ENCODE results near the gene C10orf53. TPM values are rescaled to one million over a fixed set of nuclear protein-coding genes. Genes with fewer than 3 reads are reported as not detected.

C10orf53 gene
- total RNA-seq, 1 experiment from 2014 or later: not detected

DNA sequence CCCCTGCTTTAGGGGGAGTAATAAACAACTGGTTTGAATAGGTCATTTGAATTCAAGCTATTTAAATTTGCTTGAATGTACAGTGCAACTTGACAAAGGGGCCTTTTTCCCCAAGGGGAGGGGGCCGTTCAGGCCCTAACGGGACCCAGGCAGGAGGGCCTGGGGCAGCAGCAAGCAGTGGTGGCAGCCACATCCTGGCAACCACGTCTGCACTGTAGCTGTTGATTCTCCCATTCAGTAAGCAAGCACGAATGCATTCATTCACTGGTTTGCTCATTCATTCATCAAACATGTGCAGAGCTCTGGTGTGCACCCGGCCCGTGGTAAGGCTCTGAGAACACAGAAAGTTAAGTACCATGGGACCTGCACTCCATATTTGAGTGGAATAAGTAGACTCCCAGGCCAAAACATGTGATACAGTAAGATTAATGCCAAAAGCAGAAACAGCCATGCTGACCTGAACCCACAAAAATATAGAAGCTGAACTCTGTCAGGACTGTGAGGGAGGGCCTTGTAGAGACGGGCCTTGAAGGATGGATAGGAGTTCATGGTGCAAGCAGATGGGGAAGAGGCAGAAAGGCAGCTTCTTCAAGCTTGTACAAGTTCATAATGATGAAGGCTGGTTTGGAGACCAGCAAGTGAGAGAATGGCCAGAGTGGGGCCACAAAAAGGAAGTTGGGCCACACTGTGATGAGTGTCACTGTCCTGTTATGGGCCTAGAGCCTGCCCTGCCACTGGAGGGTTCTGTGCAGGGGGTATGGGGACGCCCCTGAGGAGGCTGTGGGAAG is 29.3 kb upstream of the C10orf53 start:
- H3K27me3 ChIP-seq (ENCODE audit: low read length): peaks cover 96% of the 10 kb centered on the region
- ATAC-seq (no peak), DNase-seq (no peak)
- no TSS peak for BruUV-seq (replicated peaks)
- intact Hi-C loops (cut with micrococcal nuclease): no loop called here
- CTCF ChIA-PET: no interaction called here
- H3K27ac ChIP-seq (ENCODE audit: low read length): no peak overlapping the region
- TF ChIP-seq, protein P1, sequence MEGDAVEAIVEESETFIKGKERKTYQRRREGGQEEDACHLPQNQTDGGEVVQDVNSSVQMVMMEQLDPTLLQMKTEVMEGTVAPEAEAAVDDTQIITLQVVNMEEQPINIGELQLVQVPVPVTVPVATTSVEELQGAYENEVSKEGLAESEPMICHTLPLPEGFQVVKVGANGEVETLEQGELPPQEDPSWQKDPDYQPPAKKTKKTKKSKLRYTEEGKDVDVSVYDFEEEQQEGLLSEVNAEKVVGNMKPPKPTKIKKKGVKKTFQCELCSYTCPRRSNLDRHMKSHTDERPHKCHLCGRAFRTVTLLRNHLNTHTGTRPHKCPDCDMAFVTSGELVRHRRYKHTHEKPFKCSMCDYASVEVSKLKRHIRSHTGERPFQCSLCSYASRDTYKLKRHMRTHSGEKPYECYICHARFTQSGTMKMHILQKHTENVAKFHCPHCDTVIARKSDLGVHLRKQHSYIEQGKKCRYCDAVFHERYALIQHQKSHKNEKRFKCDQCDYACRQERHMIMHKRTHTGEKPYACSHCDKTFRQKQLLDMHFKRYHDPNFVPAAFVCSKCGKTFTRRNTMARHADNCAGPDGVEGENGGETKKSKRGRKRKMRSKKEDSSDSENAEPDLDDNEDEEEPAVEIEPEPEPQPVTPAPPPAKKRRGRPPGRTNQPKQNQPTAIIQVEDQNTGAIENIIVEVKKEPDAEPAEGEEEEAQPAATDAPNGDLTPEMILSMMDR (conservative IDR thresholded peaks at IDR 0.05; ENCODE audit: low read depth, low read length): no peak
- TF ChIP-seq EZH2 (IDR thresholded peaks at IDR 0.05; ENCODE audit: low read length, unreplicated experiment) (no peak), EZH2phosphoT487 (IDR thresholded peaks at IDR 0.05; ENCODE audit: borderline replicate concordance, low read length) (no peak)
- no peaks in the 10 kb centered on the region for H3F3A ChIP-seq (ENCODE audit: low read length, unreplicated experiment)
- no peak overlapping the region for H3K9ac ChIP-seq (ENCODE audit: low read length)
- H3K4me3 ChIP-seq (ENCODE audit: low read length): no peak overlapping the region
- no peak overlapping the region for H2AFZ ChIP-seq (ENCODE audit: low read length)
- H3K9me2 ChIP-seq (replicated peaks; ENCODE audit: low read length): no peaks in the 10 kb centered on the region
- H3K36me3 ChIP-seq (ENCODE audit: low read depth, low read length): no peaks in the 10 kb centered on the region
- H3K79me2 ChIP-seq (ENCODE audit: low read length): no peaks in the 10 kb centered on the region
- H4K20me1 ChIP-seq (ENCODE audit: low read length): no peaks in the 10 kb centered on the region
- POLR2A ChIA-PET (ENCODE audit: unreplicated experiment): no interaction called here
- no peaks in the 10 kb centered on the region for H3K4me1 ChIP-seq (ENCODE audit: insufficient read depth, low read length)
- H3K4me2 ChIP-seq (ENCODE audit: low read length): no peak overlapping the region
- H3K9me3 ChIP-seq (ENCODE audit: low read length): no peaks in the 10 kb centered on the region

DNA sequence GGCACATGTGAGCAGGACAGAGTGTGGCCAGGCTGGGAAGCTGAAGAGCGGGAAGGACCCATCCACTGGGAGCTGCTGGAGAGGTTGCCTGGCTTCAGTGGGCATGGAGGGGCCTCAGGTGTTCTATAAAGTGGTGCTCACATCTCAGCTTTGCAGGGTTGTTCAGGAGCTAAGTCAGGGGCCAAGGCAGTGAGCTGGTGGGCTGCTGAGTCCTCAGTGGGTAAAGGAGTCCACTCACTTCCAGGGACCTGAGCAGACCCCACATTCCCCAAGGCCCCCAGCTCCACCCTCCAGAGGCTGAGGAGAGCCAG is 28.8 kb upstream of the C10orf53 start:
- H3K9me3 ChIP-seq (ENCODE audit: low read length): no peaks in the 10 kb centered on the region
- H3K4me1 ChIP-seq (ENCODE audit: insufficient read depth, low read length): no peaks in the 10 kb centered on the region
- ATAC-seq: no peak
- ChIA-PET CTCF (no interaction called here), POLR2A (ENCODE audit: unreplicated experiment) (no interaction called here)
- H4K20me1 ChIP-seq (ENCODE audit: low read length): no peaks in the 10 kb centered on the region
- intact Hi-C loops (cut with micrococcal nuclease): no loop called here
- H3K4me3 ChIP-seq (ENCODE audit: low read length): no peak overlapping the region
- BruUV-seq (replicated peaks): no TSS peak
- H3K36me3 ChIP-seq (ENCODE audit: low read depth, low read length): no peaks in the 10 kb centered on the region
- H3K27me3 ChIP-seq (ENCODE audit: low read length): peaks cover 96% of the 10 kb centered on the region
- H3K79me2 ChIP-seq (ENCODE audit: low read length): no peaks in the 10 kb centered on the region
- no peak overlapping the region for H3K27ac ChIP-seq (ENCODE audit: low read length)
- no peak overlapping the region for H3K9ac ChIP-seq (ENCODE audit: low read length)
- no peak overlapping the region for H3K4me2 ChIP-seq (ENCODE audit: low read length)
- DNase-seq: no peak
- no peaks in the 10 kb centered on the region for H3K9me2 ChIP-seq (replicated peaks; ENCODE audit: low read length)
- no peaks in the 10 kb centered on the region for H3F3A ChIP-seq (ENCODE audit: low read length, unreplicated experiment)
- TF ChIP-seq EZH2phosphoT487 (IDR thresholded peaks at IDR 0.05; ENCODE audit: borderline replicate concordance, low read length): no peak
- TF ChIP-seq, protein P1 (conservative IDR thresholded peaks at IDR 0.05; ENCODE audit: low read depth, low read length): no peak
- TF ChIP-seq EZH2 (IDR thresholded peaks at IDR 0.05; ENCODE audit: low read length, unreplicated experiment): no peak
- H2AFZ ChIP-seq (ENCODE audit: low read length): no peak overlapping the region

GRCh38 chr10:49651039-49651835 is 28.2 kb upstream of the C10orf53 start:
- ATAC-seq (no peak), DNase-seq (no peak)
- H4K20me1 ChIP-seq (ENCODE audit: low read length): no peaks in the 10 kb centered on the region
- H3K9ac ChIP-seq (ENCODE audit: low read length): no peak overlapping the region
- H3K27ac ChIP-seq (ENCODE audit: low read length): no peak overlapping the region
- peaks cover 96% of the 10 kb centered on the region for H3K27me3 ChIP-seq (ENCODE audit: low read length)
- no TSS peak for BruUV-seq (replicated peaks)
- no peak overlapping the region for H3K4me3 ChIP-seq (ENCODE audit: low read length)
- H3K9me2 ChIP-seq (replicated peaks; ENCODE audit: low read length): no peaks in the 10 kb centered on the region
- intact Hi-C loops (cut with micrococcal nuclease): no loop called here
- TF ChIP-seq, protein P1 (conservative IDR thresholded peaks at IDR 0.05; ENCODE audit: low read depth, low read length): no peak
- TF ChIP-seq EZH2 (IDR thresholded peaks at IDR 0.05; ENCODE audit: low read length, unreplicated experiment) (no peak), EZH2phosphoT487 (IDR thresholded peaks at IDR 0.05; ENCODE audit: borderline replicate concordance, low read length) (no peak)
- no peaks in the 10 kb centered on the region for H3K36me3 ChIP-seq (ENCODE audit: low read depth, low read length)
- H2AFZ ChIP-seq (ENCODE audit: low read length): no peak overlapping the region
- no peaks in the 10 kb centered on the region for H3K9me3 ChIP-seq (ENCODE audit: low read length)
- no peaks in the 10 kb centered on the region for H3K4me1 ChIP-seq (ENCODE audit: insufficient read depth, low read length)
- ChIA-PET POLR2A (ENCODE audit: unreplicated experiment) (no interaction called here), CTCF (no interaction called here)
- no peak overlapping the region for H3K4me2 ChIP-seq (ENCODE audit: low read length)
- H3K79me2 ChIP-seq (ENCODE audit: low read length): no peaks in the 10 kb centered on the region
- H3F3A ChIP-seq (ENCODE audit: low read length, unreplicated experiment): no peaks in the 10 kb centered on the region

Data from PC-3 (cell line).